Panc1 (cell line): Measurements from ENCODE around the gene CBL. TPM values are rescaled to one million over a fixed set of nuclear protein-coding genes. Genes with fewer than 3 reads are reported as not detected.

Source experiments
- ATAC-seq: fragments of 200-7000 bp; cut with Tn5 transposase; 2 replicates; pipeline ENCODE4 v1.9.1; 2020; ENCODE audit warnings: mild to moderate bottlenecking, moderate library complexity
- BruUV-seq: library from RNA; stranded (reverse); fragments of 400-500 nt; replicated peaks from 2 replicates; lab custom pipeline; 2021; lab: Mats Ljungman, UMichigan
- CTCF ChIA-PET: fragments of 300-600 bp; sonication (Branson Sonifier 250); formaldehyde crosslinking; loops from one replicate; lab custom pipeline; 2022; ENCODE audit warnings: antibody characterized with exemption; lab: Charles Lee
- POLR2A ChIA-PET: fragments of 300-600 bp; sonication (Branson Sonifier 250); formaldehyde crosslinking; loops from one replicate; lab custom pipeline; 2022; ENCODE audit warnings: antibody characterized with exemption; lab: Charles Lee
- DNase-seq: peaks from one replicate; pipeline ENCODE4 v3.0.0-alpha.2; 2010; ENCODE audit warnings: low read depth, low spot score
- H3K27ac ChIP-seq: 2 replicates; pipeline ENCODE4 v1.5.1; 2011; ENCODE audit warnings: mild to moderate bottlenecking, low read length, inconsistent platforms
- H3K27me3 ChIP-seq: fragments of 200-500 bp; sonication (Bioruptor generic); 2 replicates; pipeline ENCODE4 v1.6.0; 2014; ENCODE audit warnings: low read length, inconsistent platforms; ENCODE audit not compliant: control insufficient read depth, insufficient read depth
- H3K36me3 ChIP-seq: fragments of 200-500 bp; sonication (Bioruptor generic); 2 replicates; pipeline ENCODE4 v1.5.1; 2014; ENCODE audit warnings: inconsistent platforms, mild to moderate bottlenecking, low read length, moderate library complexity; ENCODE audit not compliant: control insufficient read depth, insufficient read depth
- H3K4me1 ChIP-seq: 2 replicates; pipeline ENCODE4 v1.5.1; 2011; ENCODE audit warnings: inconsistent platforms, mild to moderate bottlenecking, low read length, moderate library complexity; ENCODE audit not compliant: control insufficient read depth, insufficient read depth
- H3K4me3 ChIP-seq, 2 experiments: 2 replicates each; pipeline ENCODE4 v1.5.1; 2011 to 2012; ENCODE audit warnings: low read depth in 2 of 2, low read length in 2 of 2, mild to moderate bottlenecking in 2 of 2, inconsistent platforms in 1 of 2, moderate library complexity in 1 of 2
- H3K9me3 ChIP-seq: fragments of 200-500 bp; sonication (Bioruptor generic); 2 replicates; pipeline ENCODE4 v1.5.1; 2014; ENCODE audit warnings: low read depth, mild to moderate bottlenecking, inconsistent platforms, low read length, moderate library complexity; ENCODE audit not compliant: control insufficient read depth, insufficient read depth
- POLR2AphosphoS5 ChIP-seq: IDR thresholded peaks from 2 replicates; pipeline ENCODE4 v1.6.1; 2012; ENCODE audit warnings: mild to moderate bottlenecking, low read depth, low read length, moderate library complexity
- SIN3A ChIP-seq: IDR thresholded peaks from 2 replicates; pipeline ENCODE4 v1.6.1; 2012; ENCODE audit warnings: low read depth, mild to moderate bottlenecking, low read length, moderate library complexity, borderline replicate concordance; ENCODE audit not compliant: insufficient read depth
- TCF7L2 ChIP-seq: IDR thresholded peaks from 2 replicates; pipeline ENCODE4 v1.6.1; 2011; ENCODE audit warnings: mild to moderate bottlenecking, low read depth, low read length, inconsistent platforms
- in situ Hi-C: cut with HindIII; loops from 2 replicates; pipeline ENCODE4 v1.10.0; 2016; ENCODE audit warnings: low sequenced_read_pairs, low pct_unique_long_range_greater_than_20kb
- intact Hi-C: fragments of 100-400 bp; cut with micrococcal nuclease; formaldehyde crosslinking; loops from one replicate; pipeline ENCODE4 v1.10.0; 2022; ENCODE audit not compliant: unreplicated experiment
- total RNA-seq: library from RNA; stranded (reverse); gene quantifications from one replicate; pipeline ENCODE4 v1.2.1, GENCODE V29; 2021; ENCODE audit not compliant: unreplicated experiment
- TF ChIP-seq, protein P1 (sequence below), 2 experiments: IDR thresholded peaks; 2 replicates each; pipeline ENCODE4 v1.6.1; 2011 to 2012; ENCODE audit warnings: low read depth in 2 of 2, control low read depth in 1 of 2, low read length in 1 of 2, mild to moderate bottlenecking in 1 of 2, moderate library complexity in 1 of 2; ENCODE audit not compliant: insufficient read depth in 1 of 2
- TF ChIP-seq, protein P2 (sequence below): fragments of 450-650 bp; IDR thresholded peaks from 2 replicates; pipeline ENCODE4 v1.5.1; 2017; ENCODE audit warnings: mild to moderate bottlenecking

CBL gene
- total RNA-seq, 1 experiment from 2014 or later = 69.9 TPM

- intact Hi-C loops = no loop called here
- H3K9me3 ChIP-seq = no peaks in the 10 kb centered on the region
- CTCF ChIA-PET = interaction anchor here (0.7 kb wide), 1 partner anchor 59 kb away, joined by 3 read pairs; no protein-coding TSS in a partner anchor
- in situ Hi-C loops = no loop called here
- POLR2A ChIA-PET = no interaction called here
- H3K4me1 ChIP-seq = no peaks in the 10 kb centered on the region
- no peaks in the 10 kb centered on the region for H3K27me3 ChIP-seq
- no peak for DNase-seq
- ATAC-seq = no peak
- H3K27ac ChIP-seq = no peak overlapping the region
- H3K4me3 ChIP-seq = no peak overlapping the region
- no peak for TF ChIP-seq TCF7L2
- TF ChIP-seq SIN3A = no peak
- TF ChIP-seq, protein P1, sequence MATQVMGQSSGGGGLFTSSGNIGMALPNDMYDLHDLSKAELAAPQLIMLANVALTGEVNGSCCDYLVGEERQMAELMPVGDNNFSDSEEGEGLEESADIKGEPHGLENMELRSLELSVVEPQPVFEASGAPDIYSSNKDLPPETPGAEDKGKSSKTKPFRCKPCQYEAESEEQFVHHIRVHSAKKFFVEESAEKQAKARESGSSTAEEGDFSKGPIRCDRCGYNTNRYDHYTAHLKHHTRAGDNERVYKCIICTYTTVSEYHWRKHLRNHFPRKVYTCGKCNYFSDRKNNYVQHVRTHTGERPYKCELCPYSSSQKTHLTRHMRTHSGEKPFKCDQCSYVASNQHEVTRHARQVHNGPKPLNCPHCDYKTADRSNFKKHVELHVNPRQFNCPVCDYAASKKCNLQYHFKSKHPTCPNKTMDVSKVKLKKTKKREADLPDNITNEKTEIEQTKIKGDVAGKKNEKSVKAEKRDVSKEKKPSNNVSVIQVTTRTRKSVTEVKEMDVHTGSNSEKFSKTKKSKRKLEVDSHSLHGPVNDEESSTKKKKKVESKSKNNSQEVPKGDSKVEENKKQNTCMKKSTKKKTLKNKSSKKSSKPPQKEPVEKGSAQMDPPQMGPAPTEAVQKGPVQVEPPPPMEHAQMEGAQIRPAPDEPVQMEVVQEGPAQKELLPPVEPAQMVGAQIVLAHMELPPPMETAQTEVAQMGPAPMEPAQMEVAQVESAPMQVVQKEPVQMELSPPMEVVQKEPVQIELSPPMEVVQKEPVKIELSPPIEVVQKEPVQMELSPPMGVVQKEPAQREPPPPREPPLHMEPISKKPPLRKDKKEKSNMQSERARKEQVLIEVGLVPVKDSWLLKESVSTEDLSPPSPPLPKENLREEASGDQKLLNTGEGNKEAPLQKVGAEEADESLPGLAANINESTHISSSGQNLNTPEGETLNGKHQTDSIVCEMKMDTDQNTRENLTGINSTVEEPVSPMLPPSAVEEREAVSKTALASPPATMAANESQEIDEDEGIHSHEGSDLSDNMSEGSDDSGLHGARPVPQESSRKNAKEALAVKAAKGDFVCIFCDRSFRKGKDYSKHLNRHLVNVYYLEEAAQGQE (IDR thresholded peaks at IDR 0.05; ENCODE audit: insufficient read depth in 1 of 2, low read depth in 2 of 2, low read length in 1 of 2) = no peak
- TF ChIP-seq, protein P2, sequence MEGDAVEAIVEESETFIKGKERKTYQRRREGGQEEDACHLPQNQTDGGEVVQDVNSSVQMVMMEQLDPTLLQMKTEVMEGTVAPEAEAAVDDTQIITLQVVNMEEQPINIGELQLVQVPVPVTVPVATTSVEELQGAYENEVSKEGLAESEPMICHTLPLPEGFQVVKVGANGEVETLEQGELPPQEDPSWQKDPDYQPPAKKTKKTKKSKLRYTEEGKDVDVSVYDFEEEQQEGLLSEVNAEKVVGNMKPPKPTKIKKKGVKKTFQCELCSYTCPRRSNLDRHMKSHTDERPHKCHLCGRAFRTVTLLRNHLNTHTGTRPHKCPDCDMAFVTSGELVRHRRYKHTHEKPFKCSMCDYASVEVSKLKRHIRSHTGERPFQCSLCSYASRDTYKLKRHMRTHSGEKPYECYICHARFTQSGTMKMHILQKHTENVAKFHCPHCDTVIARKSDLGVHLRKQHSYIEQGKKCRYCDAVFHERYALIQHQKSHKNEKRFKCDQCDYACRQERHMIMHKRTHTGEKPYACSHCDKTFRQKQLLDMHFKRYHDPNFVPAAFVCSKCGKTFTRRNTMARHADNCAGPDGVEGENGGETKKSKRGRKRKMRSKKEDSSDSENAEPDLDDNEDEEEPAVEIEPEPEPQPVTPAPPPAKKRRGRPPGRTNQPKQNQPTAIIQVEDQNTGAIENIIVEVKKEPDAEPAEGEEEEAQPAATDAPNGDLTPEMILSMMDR = no peak
- no peak for TF ChIP-seq POLR2AphosphoS5
- H3K36me3 ChIP-seq = peaks cover 17% of the 10 kb centered on the region
- BruUV-seq = no TSS peak
These were observed 87.3 kb downstream of the CBL start for GRCh38 chr11:119293461-119293860.

DNA sequence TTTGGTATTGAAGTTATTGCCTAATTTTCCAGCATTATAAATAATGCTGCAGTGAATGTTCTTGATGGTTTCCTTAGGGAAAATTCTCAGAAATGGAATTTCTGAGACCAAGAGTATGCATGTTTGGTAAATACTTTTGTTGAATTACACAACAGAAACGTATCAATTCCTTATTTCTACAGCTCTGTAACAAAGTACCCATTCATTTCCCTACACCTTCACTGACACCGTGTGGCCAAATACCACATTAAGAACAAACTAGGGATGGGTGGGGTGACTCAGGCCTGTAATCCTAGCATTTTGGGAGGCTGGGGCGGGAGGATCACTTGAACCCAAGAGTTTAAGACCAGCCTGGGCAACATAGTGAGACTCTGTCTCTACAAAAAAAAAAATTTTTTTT lies 89.0 kb downstream of the CBL start:
- in situ Hi-C loops (no loop called here), intact Hi-C loops (no loop called here)
- no peak overlapping the region for H3K27ac ChIP-seq
- no peak overlapping the region for H3K4me3 ChIP-seq
- no peak for DNase-seq
- peak; percentile 62; the same call in 1 of the 2 replicates for ATAC-seq
- H3K4me1 ChIP-seq = no peaks in the 10 kb centered on the region
- peaks cover 16% of the 10 kb centered on the region for H3K36me3 ChIP-seq
- H3K9me3 ChIP-seq = no peaks in the 10 kb centered on the region
- H3K27me3 ChIP-seq = no peaks in the 10 kb centered on the region
- ChIA-PET POLR2A (interaction anchor here (0.6 kb wide), 1 partner anchor 100 kb away, joined by 3 read pairs; no protein-coding TSS in a partner anchor), CTCF (no interaction called here)
- no peak for TF ChIP-seq SIN3A
- no peak for TF ChIP-seq POLR2AphosphoS5
- TF ChIP-seq, protein P2 = no peak; the same call in 1 of the 2 replicates
- TF ChIP-seq, protein P1 (IDR thresholded peaks at IDR 0.05; ENCODE audit: insufficient read depth in 1 of 2, low read depth in 2 of 2, low read length in 1 of 2) = no peak
- no peak for TF ChIP-seq TCF7L2
- BruUV-seq = no TSS peak
